Bone marrow (tissue), 2 donors: ENCODE measurements around the gene MTERF1.
"Not testable (repeated sequence)": the region's sequence is repeated elsewhere in the genome, so short reads cannot be mapped to it uniquely, and the experiment has no call there.

ENCODE experiments used
- DNase-seq, 2 donors: peaks; one replicate each; lab custom pipeline; 2025; lab: John Stamatoyannopoulos, UW

The MTERF1 gene

GRCh38 chr7:91883676-91884362, 3.3 kb upstream of the MTERF1 start:
- no peak for DNase-seq

GRCh38 chr7:91880016-91880412, 488 bp downstream of the MTERF1 start:
- DNase-seq, result no peak

- DNase-seq, result no peak
Observed at GRCh38 chr7:91876391-91877133, 3.9 kb downstream of the MTERF1 start.

- DNase-seq, result no peak
Observed at GRCh38 chr7:91875851-91876250, 4.7 kb downstream of the MTERF1 start.

GRCh38 chr7:91872928-91873327, 7.6 kb downstream of the MTERF1 start:
- no peak for DNase-seq

GRCh38 chr7:91872069-91872468, 8.4 kb downstream of the MTERF1 start:
- DNase-seq, result no peak

GRCh38 chr7:91869661-91870060, 10.8 kb downstream of the MTERF1 start:
- no peak for DNase-seq

- no peak for DNase-seq
Observed at GRCh38 chr7:91866599-91867148, 13.8 kb downstream of the MTERF1 start.

- DNase-seq, result no peak
Observed at GRCh38 chr7:91865511-91865910, 15.0 kb downstream of the MTERF1 start.

GRCh38 chr7:91864604-91865003, 15.9 kb downstream of the MTERF1 start:
- not testable (repeated sequence) for DNase-seq

- no peak for DNase-seq
Observed at GRCh38 chr7:91864070-91864469, 16.4 kb downstream of the MTERF1 start.

GRCh38 chr7:91852263-91852741, 28.2 kb downstream of the MTERF1 start:
- DNase-seq, result no peak

GRCh38 chr7:91850455-91850854, 30.0 kb downstream of the MTERF1 start:
- DNase-seq, result no peak

GRCh38 chr7:91847876-91848588, 32.5 kb downstream of the MTERF1 start:
- DNase-seq, result no peak

GRCh38 chr7:91847231-91847630, 33.3 kb downstream of the MTERF1 start:
- no peak for DNase-seq

- no peak for DNase-seq
Observed at GRCh38 chr7:91846436-91846835, 34.1 kb downstream of the MTERF1 start.

GRCh38 chr7:91843831-91844230, 36.7 kb downstream of the MTERF1 start:
- no peak for DNase-seq

GRCh38 chr7:91838439-91838838, 42.1 kb downstream of the MTERF1 start:
- DNase-seq, result no peak

- DNase-seq, result no peak
Observed at GRCh38 chr7:91837397-91838070, 43.0 kb downstream of the MTERF1 start.

GRCh38 chr7:91835826-91836368, 44.6 kb downstream of the MTERF1 start:
- DNase-seq, result no peak

GRCh38 chr7:91835091-91835825, 45.2 kb downstream of the MTERF1 start:
- DNase-seq, result no peak
